ENCODE results near the gene C11orf54.

- no peak for TF ChIP-seq CTCF (conservative IDR thresholded peaks at IDR 0.05; ENCODE audit: low read length)
- no peak for TF ChIP-seq EZH2phosphoT487 (IDR thresholded peaks at IDR 0.05; ENCODE audit: borderline replicate concordance)
Measured at GRCh38 chr11:93737904-93738612, 3.4 kb upstream of the C11orf54 start.
